ENCODE measurements around the gene C13orf46. TPM values are rescaled to one million over a fixed set of nuclear protein-coding genes. Genes with fewer than 3 reads are reported as not detected.

The C13orf46 gene
- total RNA-seq, 1 donor from 2014 or later: 0.37 TPM

DNA sequence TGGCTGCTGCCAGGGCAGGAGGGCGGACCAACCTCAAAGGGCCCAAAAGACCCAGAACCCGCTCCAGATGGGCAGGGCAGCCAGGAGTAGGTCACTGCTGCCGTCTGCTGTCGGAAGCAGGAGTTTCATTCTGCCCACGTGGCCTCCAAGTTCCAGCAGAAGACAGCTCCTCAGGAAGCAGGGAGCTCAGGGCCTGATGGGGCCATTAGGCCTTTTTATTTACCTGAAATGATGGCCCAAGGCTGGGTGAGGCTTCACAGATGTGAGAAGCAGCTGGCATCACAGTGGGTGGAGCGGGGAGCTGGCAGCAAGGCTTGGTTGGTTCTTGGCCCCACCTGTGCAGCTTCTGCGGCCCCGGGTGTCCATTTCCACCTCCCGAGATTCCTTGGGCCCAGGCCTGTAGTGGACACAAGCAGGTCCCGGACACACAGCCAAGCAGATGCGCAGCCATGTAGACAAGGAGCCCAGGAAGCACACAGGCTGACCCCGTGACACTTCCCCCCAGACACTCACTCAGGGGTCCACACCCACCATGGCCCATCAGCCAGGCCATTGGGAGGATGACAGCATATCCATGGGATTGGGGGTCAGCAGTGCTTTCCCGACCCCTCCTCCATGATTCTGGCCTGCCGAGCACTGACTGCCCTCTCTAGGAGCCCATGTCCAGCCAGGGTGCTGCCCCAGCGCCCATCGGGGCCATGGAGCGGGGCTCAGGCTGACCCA, 26.4 kb downstream of the C13orf46 start:
- peak; percentile 72 for DNase-seq
- intact Hi-C loops (cut with micrococcal nuclease): loop anchor here (5.0 kb wide), 1 partner anchor 280 kb away; no protein-coding TSS in a partner anchor
- peak; percentile 50 for ATAC-seq

DNA sequence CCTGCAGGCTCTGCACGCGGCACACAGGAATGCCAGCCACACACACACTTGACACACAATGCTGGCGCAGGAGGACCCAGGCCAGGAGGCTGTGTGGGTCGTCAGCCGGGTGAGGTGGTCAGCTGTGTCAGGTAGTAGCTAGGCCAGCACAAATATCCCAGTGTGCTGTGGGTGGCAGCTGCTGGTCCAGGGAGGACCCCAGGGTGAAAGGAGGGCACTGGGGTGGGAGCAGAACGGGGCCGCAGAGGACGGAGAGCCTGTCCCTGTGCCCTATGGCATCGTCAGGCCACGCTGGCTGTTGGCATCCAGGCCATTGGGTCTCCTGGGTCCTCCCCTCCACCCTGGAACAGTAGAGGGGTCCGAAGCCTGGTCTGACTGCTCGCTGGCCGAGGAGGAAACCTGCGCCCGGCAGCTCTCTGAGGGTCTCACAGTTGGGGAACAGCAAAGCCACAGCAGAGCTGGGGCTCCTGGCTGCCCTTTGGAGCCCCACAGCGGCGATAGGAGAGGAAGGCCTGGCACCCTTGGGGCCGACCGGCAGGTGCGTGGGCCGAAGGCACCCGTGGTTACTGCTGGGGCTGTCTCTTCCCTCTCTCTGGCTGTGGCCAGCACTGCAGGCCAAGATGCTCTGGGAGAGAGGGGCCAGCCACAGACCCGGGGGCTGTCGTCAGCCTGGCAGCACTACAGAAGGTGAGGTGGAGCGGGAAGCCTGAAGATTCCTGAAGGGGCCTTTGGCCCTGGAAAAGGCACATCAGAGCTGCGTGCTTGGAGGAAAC, 27.3 kb downstream of the C13orf46 start:
- ATAC-seq (no peak), DNase-seq (peak; percentile 19)
- intact Hi-C loops (cut with micrococcal nuclease): loop anchor here (5.0 kb wide), 1 partner anchor 281 kb away; no protein-coding TSS in a partner anchor

DNA sequence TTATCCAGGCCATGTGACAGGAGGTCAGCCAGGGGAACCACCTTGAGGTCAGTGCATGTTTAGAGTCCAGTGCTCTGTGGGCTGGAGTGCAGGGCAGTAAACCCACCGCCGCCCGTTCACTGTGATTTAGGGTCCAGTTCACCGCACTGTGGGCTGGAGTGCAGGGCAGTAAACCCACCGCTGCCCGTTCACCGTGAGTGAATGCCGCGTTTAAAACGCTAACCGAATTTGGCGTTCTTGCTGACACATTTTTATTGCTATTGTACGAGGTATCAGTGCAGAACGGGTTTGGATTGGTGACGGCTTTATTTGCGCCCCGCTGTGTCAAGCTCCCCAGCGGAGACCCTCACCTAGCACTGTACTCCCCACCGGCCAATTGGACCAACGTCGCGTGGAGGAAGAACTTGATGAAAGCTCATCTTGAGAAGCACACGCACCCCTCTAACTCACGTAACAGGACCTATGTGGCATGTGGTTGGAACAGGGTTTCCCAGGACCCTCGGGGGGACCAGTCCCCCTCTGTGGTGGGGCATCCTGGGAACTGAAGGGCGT, 27.9 kb downstream of the C13orf46 start:
- ATAC-seq: no peak
- intact Hi-C loops (cut with micrococcal nuclease): loop anchor here (5.0 kb wide), 1 partner anchor 281 kb away; no protein-coding TSS in a partner anchor
- peak; percentile 18 for DNase-seq

DNA sequence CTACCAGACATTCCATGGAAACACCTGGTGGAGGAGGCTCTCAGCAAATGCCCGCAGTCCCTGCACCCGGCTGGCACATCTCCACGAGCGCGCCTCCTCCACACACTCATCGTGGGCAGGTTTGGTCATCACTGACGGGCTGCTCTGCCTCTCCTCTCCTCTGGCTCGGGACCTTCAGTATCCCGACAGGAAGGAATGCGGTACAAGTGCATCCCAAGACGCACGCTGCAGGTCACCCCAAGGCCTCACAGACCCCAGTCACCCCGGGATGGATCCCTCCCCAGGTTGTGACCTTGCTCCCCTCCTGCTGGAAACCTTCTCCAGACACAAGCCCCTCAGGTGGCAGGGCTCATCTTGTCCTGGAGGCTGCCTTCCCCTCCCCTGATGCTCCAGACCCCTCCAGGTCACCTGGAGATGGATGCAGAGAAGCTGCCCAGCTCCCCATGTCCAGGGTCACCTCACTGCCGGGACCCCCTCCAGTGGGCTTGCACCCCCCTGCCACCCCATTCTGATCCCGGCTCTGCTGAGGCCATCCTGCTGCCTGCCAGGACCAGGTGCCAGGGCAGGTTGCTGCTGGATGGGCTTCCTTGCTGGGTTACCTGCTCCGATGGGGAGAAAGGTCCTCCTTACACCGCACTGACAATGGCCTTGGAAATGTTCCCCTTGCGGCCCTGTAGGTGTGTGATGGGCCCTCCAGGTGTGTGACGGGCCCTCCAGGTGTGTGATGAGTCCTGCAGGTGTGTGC, 29.9 kb downstream of the C13orf46 start:
- DNase-seq: peak; percentile 23
- ATAC-seq: no peak
- intact Hi-C loops (cut with micrococcal nuclease): no loop called here

DNA sequence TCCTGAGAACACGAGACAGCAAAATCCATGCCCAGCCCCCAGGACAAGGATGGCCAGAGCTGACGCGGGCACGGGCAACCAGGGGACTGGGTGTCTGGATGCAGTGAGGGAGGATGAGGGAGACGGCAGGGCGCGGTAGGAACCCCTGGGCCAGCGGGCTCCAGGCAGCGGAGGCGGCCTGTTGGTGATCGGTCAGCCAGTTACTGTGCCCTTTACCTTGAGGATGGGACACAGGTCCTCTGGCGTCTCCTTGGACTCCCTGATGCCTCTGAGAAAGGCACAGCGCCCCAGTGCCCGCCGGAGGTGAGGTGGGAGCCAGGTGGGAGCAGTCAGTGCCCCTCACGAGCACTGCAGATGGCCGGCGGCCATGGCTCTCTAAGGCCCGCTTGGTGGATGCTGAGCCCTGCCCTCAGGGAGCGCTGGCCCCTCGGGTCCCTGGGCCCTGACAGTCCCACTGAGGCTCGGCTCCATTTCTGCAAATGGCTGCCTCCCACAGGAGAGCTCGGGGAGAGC, 31.2 kb downstream of the C13orf46 start:
- no peak for ATAC-seq
- peak; percentile 25 for DNase-seq
- intact Hi-C loops (cut with micrococcal nuclease): no loop called here

DNA sequence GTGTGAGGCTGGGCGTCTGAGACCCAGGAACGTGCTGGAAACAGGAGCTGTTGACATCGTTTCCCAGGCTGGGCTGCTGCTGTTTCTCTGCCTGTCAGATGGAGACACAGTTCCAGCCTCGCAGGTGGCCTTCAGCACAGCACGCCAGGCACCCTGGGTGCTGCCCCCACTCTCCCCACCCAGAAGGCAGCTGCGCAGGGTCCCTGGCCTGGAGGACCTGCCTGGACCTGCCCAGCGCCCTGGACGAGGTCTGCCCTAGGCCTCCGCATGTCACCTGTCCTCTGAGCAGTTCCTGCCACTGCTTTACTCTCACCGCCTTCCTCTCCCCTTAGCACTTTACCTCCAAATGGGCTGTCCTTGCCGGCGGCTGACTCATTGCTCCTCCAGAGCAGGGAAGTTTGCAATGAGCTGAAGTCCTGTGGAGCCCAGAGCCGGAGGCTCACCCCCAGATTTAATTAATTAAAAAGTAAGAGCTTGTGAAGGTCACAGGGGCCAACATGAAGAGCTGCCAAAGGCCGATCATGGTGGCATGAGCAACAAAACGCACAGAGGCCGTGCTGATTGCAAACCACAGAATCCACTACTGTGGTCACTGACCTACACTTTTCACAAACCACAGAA, 32.2 kb downstream of the C13orf46 start:
- peak; percentile 8 for DNase-seq
- ATAC-seq: no peak

DNA sequence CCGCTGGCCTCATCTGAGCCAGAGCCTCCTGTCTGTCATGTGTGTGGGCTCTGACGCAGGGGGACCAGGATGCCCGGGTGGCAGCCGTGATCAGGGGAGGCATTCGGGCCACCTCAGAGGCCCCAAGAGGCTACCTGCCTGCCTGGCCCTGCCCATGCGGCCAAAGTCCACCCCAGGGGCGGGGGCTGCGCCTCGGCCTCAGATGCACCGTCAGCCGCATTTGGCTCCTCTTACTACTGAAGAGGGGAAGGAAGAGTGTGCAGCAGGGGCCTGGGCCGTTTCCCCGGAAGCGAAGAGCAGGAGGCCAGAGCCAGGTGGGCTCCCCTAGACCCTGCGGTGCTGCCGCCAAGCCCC, 34.0 kb downstream of the C13orf46 start:
- DNase-seq (no peak), ATAC-seq (no peak)
- intact Hi-C loops (cut with micrococcal nuclease): no loop called here

More for the DNA sequence above, 32.2 kb downstream of the C13orf46 start:
- intact Hi-C loops (cut with micrococcal nuclease): no loop called here

DNA sequence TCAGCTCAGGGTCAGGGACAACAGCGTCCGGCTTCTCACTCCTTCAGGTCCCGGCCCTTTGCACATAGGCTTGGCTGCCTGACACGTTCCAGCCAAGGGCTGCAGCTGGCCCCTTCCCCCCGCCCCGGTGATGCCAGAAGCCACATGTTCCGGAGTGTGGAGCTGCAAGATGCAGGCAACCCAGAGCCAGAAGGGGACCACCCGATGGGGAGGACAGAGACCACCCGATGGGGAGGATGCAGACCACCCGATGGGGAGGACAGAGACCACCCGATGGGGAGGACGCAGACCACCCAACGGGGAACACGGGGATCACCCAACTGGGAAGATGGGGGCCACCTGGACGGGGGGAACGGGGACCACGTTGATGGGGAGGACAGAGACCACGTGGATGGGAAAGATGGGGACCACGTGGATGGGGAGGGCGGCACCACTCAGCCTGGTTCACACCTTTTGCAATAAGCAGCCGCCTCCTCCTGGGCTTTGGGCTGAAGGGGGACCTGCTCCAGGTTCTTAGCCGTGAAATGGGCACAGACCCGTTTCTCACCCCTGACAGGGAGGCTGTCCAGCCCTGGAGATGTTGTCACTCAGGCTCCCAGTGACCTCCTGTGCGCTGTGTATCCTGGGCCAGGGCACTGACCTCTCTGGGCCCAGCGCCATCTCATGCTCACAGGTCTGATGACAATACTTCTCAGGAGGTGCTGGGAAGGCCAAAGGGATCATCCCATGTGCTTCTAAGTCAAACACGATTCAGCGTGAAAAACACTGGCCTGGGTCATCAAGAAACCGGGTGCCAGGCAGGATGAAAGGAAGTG, 34.5 kb downstream of the C13orf46 start:
- no peak for DNase-seq
- ATAC-seq: peak; percentile 29
- intact Hi-C loops (cut with micrococcal nuclease): no loop called here

DNA sequence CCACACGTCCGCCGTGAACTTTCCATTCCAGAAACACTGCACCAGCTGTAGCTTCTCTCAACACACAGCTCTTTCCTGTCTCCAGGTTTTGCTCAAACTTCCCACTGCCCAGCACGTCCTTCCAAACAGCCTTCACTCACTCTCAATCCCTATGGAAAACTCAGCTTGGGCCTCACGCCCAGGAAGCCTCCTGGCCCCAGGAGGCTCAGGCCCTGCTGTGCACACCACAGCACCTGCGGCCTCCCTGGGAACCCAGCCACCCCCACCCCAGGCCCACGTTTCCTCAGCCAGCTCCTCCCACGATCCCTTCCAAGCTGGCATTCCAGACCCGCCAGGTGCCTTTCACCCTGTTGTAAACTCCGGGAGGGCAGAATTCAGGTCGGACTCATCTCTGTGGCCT, 35.2 kb downstream of the C13orf46 start:
- DNase-seq (no peak), ATAC-seq (peak; percentile 64)
- intact Hi-C loops (cut with micrococcal nuclease): no loop called here

DNA sequence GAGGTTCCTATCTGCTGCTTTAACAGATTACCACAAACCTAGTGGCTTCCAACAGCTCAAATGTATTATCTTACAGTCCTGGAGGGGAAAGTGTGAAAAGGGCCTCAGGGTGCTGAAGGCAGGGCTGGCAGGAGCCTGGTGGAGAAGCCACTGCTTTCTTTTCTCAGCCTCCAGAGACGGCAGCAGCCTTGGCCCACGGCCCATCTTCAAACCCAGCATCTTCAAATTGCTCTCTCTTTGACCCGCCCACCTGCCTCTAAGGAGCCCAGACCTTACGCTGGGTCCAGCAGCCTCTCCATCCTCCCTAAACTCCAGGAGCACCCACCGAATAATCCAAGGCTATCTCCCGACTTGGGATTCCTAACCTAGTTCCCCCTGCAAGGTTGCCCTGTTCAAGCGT, 35.6 kb downstream of the C13orf46 start:
- intact Hi-C loops (cut with micrococcal nuclease): no loop called here
- DNase-seq: no peak
- ATAC-seq: peak; percentile 11

DNA sequence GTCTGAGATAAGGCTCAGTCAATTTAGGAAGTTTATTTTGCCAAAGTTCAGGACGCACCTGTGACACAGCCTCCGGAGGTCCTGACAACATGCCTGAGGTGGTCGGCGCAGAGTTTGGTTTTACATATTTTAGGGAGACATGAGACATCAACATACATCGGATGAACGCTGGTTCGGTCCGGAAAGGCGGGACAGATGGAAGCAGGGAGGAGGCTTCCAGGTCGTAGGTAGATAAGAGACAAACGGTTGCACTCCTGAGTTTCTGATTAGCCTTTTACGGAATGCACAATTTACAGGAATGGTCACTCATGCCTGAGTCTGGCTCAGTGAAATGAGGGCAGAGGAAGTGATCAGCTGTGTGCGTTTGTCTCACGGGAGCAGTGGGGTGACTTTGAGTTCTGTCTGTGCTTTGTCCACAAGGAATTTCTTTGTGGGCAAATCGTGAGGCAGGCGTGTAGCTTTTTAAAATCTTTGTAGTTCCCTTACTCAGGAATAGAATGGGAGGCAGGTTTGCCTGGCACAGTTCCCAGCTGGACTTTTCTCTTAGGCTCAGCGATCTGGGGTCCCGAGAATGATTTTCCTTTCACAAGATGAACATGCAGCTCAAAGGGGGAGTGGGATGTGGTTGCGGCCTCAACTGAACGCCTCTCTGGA, 36.2 kb downstream of the C13orf46 start:
- DNase-seq: peak; percentile 13
- no peak for ATAC-seq
- intact Hi-C loops (cut with micrococcal nuclease): no loop called here

DNA sequence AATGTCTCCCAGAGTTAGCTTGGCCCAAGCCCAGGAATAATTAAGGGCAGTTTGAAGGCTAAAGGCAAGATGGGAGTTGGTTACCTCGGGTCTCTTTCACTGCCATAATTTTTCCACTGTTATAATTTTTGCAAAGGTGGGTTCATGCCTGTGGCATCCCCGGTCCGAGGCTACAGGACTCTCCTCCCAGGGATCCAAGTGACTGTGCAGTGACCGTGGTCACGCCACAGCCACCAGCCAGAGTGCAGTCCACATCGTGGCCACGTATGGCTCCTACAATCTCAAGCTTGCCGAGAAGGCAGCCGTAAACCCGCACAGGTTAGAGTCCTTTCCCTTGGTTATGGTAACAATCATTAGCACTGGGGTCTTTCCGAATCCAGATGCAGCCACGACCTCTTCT, 36.8 kb downstream of the C13orf46 start:
- no peak for ATAC-seq
- DNase-seq: peak; percentile 3
- intact Hi-C loops (cut with micrococcal nuclease): no loop called here

DNA sequence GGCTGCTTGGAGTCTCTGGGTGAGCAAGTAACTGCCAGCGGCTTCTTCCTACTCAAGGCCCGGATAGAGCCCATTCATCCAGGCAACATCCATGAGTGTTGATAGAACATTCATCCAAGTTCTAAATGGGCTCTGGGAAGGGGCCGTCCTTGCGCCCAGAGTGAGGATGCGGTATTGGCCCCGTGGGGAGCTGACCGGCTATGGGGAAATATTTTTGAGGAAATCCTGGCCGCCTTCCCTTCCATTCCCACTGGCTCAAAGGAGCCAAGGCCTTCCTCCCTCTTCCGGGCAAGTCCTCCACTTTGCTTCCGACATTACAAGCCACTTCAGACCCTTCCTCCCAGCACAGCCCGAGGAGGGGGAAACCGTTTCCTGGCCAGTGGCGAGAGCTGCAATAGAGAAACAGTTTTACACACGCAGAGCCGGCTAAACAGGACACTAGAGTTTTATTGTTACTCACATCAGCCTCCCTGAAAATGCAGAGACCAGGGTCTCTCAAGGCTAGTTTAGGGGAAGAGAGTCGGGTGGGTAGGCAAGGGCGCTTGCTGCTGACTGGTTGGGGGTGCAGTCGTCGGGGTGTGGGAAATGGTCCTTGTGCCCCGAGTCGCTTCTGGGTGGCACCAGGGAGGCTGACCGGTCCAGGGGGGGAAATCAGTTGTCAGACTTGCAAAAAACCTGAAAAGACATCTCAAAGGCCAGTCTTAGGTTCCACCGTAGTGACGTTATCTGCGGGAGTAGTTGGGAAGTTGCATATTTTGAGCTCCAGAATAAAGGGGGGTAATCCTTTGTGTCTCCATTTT, 37.5 kb downstream of the C13orf46 start:
- ATAC-seq (no peak), DNase-seq (no peak)
- intact Hi-C loops (cut with micrococcal nuclease): no loop called here

DNA sequence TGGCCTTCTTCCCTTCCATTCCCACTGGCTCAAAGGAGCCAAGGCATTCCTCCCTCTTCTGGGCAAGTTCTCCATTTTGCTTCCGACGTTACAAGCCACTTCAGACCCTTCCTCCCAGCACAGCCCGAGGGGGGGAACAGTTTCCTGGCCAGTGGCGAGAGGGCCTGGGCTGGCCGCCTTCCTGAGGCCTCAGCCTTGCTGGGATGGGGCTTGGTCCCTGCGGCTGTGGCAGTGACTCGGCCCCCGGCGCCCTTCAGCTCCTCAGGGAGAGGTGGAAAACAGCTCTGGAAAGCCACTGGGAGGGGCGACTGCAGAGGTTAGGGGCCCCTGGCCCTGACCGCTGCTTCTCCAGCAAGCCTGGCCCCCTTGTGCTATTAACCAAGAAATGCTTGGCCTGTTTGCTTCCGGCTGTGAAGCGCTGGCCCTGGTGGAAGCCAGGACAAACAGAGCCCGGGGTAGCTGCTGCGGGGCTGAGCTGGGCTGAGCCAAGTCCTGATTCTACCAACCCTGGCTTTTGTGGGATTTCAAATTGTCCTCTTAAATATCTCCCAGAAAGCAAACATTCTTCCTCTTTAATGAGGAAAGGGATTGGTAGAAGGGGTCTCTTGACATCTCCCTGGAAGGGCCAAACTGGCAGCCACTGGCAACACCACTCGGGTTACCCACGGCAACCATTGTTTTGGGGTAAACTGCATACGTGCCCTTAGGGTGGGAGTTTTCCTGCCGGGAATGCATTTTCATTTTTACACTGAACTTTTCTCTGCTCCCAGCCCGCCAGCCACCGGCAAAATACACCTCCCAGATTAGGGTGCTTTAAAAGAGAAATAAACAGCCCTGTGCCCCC, 38.7 kb downstream of the C13orf46 start:
- ATAC-seq (no peak), DNase-seq (peak; percentile 34)
- intact Hi-C loops (cut with micrococcal nuclease): no loop called here

DNA sequence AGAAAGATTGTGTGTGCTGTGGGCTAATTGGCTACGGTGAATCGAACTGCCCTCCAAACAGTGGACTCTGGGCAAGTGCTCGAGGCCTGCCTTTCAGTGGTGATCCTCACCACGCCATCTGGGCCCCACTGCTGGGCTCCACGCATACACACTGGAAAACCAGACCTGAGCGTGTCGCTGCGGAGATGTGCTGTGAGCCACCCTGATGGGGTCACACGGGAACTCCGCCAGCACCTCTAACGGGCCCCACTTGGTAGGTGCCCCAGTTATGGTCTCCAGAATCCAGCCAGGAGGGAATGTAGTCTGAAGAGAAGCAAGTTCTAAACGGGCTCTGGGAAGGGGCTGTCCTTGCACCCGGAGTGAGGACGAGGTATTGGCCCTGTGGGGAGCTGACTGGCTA, 39.3 kb downstream of the C13orf46 start:
- DNase-seq (peak; percentile 31), ATAC-seq (no peak)
- intact Hi-C loops (cut with micrococcal nuclease): no loop called here

DNA sequence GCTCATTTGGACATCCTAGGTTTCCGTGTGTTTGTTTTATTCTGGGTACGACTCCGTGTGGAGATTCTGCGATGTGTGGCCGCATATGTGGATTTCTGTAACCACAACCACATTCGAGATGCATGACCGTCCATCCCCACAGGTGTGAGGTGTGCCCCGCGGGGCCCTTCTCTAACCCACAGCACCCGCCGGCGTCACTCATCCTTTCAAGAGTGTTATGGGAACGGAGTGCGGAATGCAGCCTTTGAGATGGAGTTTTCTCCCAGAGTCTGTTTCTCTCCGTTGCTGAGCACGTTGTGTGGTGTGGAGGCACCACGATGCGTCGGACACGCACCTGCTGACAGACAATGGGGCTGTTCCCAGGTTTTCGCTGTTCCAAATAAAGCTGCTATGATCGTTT, 40.0 kb downstream of the C13orf46 start:
- DNase-seq (peak; percentile 6), ATAC-seq (no peak)
- intact Hi-C loops (cut with micrococcal nuclease): no loop called here
